Measurements from ENCODE around the gene DRC3.
"Not testable (repeated sequence)": the region's sequence is repeated elsewhere in the genome, so short reads cannot be mapped to it uniquely, and the experiment has no call there.

Gene DRC3

GRCh38 chr17:17938388-17939107 is 34.1 kb upstream of the DRC3 start:
- Histone ChIP-seq H4K20me1 (peaks cover 0 to 10% (median 0%) of the 10 kb centered on the region in 11 experiments; a peak in 4 of 22 replicates), H3K27ac (peak overlapping the region in 3 of 11 experiments; percentile 3 to 89 (median 54); a peak in 2 of 22 replicates), H3K9ac (no peak overlapping the region), H3K9me3 (replicated peaks in 1 of 11) (no peaks in the 10 kb centered on the region), H3K4me2 (peak overlapping the region in 4 of 11 experiments; percentile 57 to 75 (median 69); a peak in 7 of 22 replicates), H3K36me3 (no peaks in the 10 kb centered on the region), H3K4me3 (no peak overlapping the region), H3K4me1 (peaks cover 32 to 93% (median 47%) of the 10 kb centered on the region in 10 experiments), H3K27me3 (no peaks in the 10 kb centered on the region)
- no peak for TF ChIP-seq Cebpa-rat (IDR thresholded peaks at IDR 0.05)

- H3K9me3 ChIP-seq (replicated peaks in 1 of 11); H3K27me3 ChIP-seq; H3K27ac ChIP-seq; H3K9ac ChIP-seq; H3K4me3 ChIP-seq; H3K36me3 ChIP-seq: not testable (repeated sequence)
- Histone ChIP-seq H3K4me2 (peak overlapping the region in 3 of 11 experiments; percentile 32 to 60 (median 48); a peak in 5 of 22 replicates), H3K4me1 (peaks cover 26 to 88% (median 40%) of the 10 kb centered on the region in 10 experiments), H4K20me1 (peaks cover 0 to 10% (median 0%) of the 10 kb centered on the region in 11 experiments; a peak in 6 of 22 replicates)
Measured at GRCh38 chr17:17939941-17940340, 32.7 kb upstream of the DRC3 start.

GRCh38 chr17:17940441-17940911 is 32.2 kb upstream of the DRC3 start:
- Histone ChIP-seq H3K9ac (no peak overlapping the region), H3K4me2 (peak overlapping the region in 3 of 11 experiments; percentile 32 to 60 (median 48); a peak in 6 of 22 replicates), H3K36me3 (peaks cover 0 to 4% (median 0%) of the 10 kb centered on the region in 11 experiments; a peak in 1 of 22 replicates), H3K4me3 (no peak overlapping the region), H3K9me3 (replicated peaks in 1 of 11) (no peaks in the 10 kb centered on the region), H3K4me1 (peaks cover 21 to 83% (median 35%) of the 10 kb centered on the region in 10 experiments), H3K27ac (no peak overlapping the region), H4K20me1 (peaks cover 0 to 10% (median 0%) of the 10 kb centered on the region in 11 experiments; a peak in 6 of 22 replicates), H3K27me3 (no peaks in the 10 kb centered on the region)
- TF ChIP-seq Cebpa-rat (IDR thresholded peaks at IDR 0.05): no peak

- H3K27me3 ChIP-seq: no peaks in the 10 kb centered on the region
- H3K4me3 ChIP-seq: no peak overlapping the region
- TF ChIP-seq Cebpa-rat (IDR thresholded peaks at IDR 0.05): no peak
- H3K27ac ChIP-seq: no peak overlapping the region
- peaks cover 0 to 4% (median 0%) of the 10 kb centered on the region in 11 experiments; a peak in 1 of 22 replicates for H3K36me3 ChIP-seq
- H3K9ac ChIP-seq: no peak overlapping the region
- peak overlapping the region in 4 of 11 experiments; percentile 6 to 43 (median 20); a peak in 6 of 22 replicates for H3K4me2 ChIP-seq
- H4K20me1 ChIP-seq: peaks cover 0 to 7% (median 0%) of the 10 kb centered on the region in 11 experiments; a peak in 6 of 22 replicates
- H3K4me1 ChIP-seq: peaks cover 16 to 81% (median 29%) of the 10 kb centered on the region in 10 experiments
- H3K9me3 ChIP-seq (replicated peaks in 1 of 11): no peaks in the 10 kb centered on the region
Measured at GRCh38 chr17:17941015-17941414, 31.6 kb upstream of the DRC3 start.

GRCh38 chr17:17942846-17943245 is 29.8 kb upstream of the DRC3 start:
- Histone ChIP-seq H3K4me3 (no peak overlapping the region), H3K27ac (no peak overlapping the region), H3K36me3 (peaks cover 0 to 4% (median 0%) of the 10 kb centered on the region in 11 experiments; a peak in 1 of 22 replicates), H3K9me3 (replicated peaks in 1 of 11) (no peaks in the 10 kb centered on the region), H3K4me1 (peaks cover 14 to 80% (median 16%) of the 10 kb centered on the region in 10 experiments), H3K27me3 (no peaks in the 10 kb centered on the region), H4K20me1 (peaks cover 0 to 7% (median 0%) of the 10 kb centered on the region in 11 experiments; a peak in 5 of 22 replicates), H3K9ac (no peak overlapping the region), H3K4me2 (peak overlapping the region; percentile 44 to 75 (median 58))
- no peak for TF ChIP-seq Cebpa-rat (IDR thresholded peaks at IDR 0.05)

- Histone ChIP-seq H3K27me3 (no peaks in the 10 kb centered on the region), H3K9me3 (replicated peaks in 1 of 11) (no peaks in the 10 kb centered on the region), H4K20me1 (peaks cover 0 to 9% (median 0%) of the 10 kb centered on the region in 11 experiments; a peak in 5 of 22 replicates), H3K4me2 (peak overlapping the region; percentile 44 to 75 (median 58)), H3K4me3 (no peak overlapping the region), H3K4me1 (peaks cover 14 to 78% (median 16%) of the 10 kb centered on the region in 10 experiments), H3K27ac (peak overlapping the region in 1 of 11 experiments; percentile 5; a peak in 1 of 22 replicates), H3K36me3 (peaks cover 0 to 4% (median 0%) of the 10 kb centered on the region in 11 experiments; a peak in 1 of 22 replicates), H3K9ac (no peak overlapping the region)
- no peak for TF ChIP-seq Cebpa-rat (IDR thresholded peaks at IDR 0.05)
Measured at GRCh38 chr17:17943281-17943984, 29.2 kb upstream of the DRC3 start.

- no peak for TF ChIP-seq Cebpa-rat (IDR thresholded peaks at IDR 0.05)
- peak overlapping the region; percentile 44 to 75 (median 58); a peak in 16 of 22 replicates for H3K4me2 ChIP-seq
- H3K27ac ChIP-seq: no peak overlapping the region
- H3K36me3 ChIP-seq: peaks cover 0 to 4% (median 0%) of the 10 kb centered on the region in 11 experiments; a peak in 2 of 22 replicates
- H3K9ac ChIP-seq: peak overlapping the region in 1 of 11 experiments; percentile 29; a peak in 1 of 22 replicates
- H3K4me3 ChIP-seq: no peak overlapping the region
- H4K20me1 ChIP-seq: peaks cover 0 to 13% (median 0%) of the 10 kb centered on the region in 11 experiments; a peak in 5 of 22 replicates
- H3K27me3 ChIP-seq: no peaks in the 10 kb centered on the region
- H3K4me1 ChIP-seq: peaks cover 14 to 70% (median 16%) of the 10 kb centered on the region in 10 experiments
- no peaks in the 10 kb centered on the region for H3K9me3 ChIP-seq (replicated peaks in 1 of 11)
Measured at GRCh38 chr17:17944242-17944641, 28.4 kb upstream of the DRC3 start.

GRCh38 chr17:17944743-17945142 is 27.9 kb upstream of the DRC3 start:
- peaks cover 0 to 4% (median 0%) of the 10 kb centered on the region in 11 experiments; a peak in 2 of 22 replicates for H3K36me3 ChIP-seq
- no peak overlapping the region for H3K4me2 ChIP-seq
- H3K9ac ChIP-seq: no peak overlapping the region
- no peak for TF ChIP-seq Cebpa-rat (IDR thresholded peaks at IDR 0.05)
- H3K27ac ChIP-seq: no peak overlapping the region
- no peaks in the 10 kb centered on the region for H3K9me3 ChIP-seq (replicated peaks in 1 of 11)
- peaks cover 0 to 13% (median 0%) of the 10 kb centered on the region in 11 experiments; a peak in 5 of 22 replicates for H4K20me1 ChIP-seq
- no peaks in the 10 kb centered on the region for H3K27me3 ChIP-seq
- H3K4me3 ChIP-seq: no peak overlapping the region
- peaks cover 14 to 67% (median 16%) of the 10 kb centered on the region in 10 experiments for H3K4me1 ChIP-seq

All from BLaER1 treated with 17β-estradiol and CSF1 and Interleukin-3, amounts not matched to agents 10 nM and 100 nM (cell line).